Progenitor cell of endocrine pancreas (in vitro differentiated cells): Measurements from ENCODE around the gene PHF21A. TPM values are rescaled to one million over a fixed set of nuclear protein-coding genes. Genes with fewer than 3 reads are reported as not detected.
A peak's percentile ranks its signal among the peaks of the same experiment; 100 is the strongest.
"Not testable (repeated sequence)": the region's sequence is repeated elsewhere in the genome, so short reads cannot be mapped to it uniquely, and the experiment has no call there.

Experiments
- DNase-seq: peaks from one replicate; pipeline ENCODE4 v3.0.0; 2021; ENCODE audit warnings: low spot score; ENCODE audit not compliant: unreplicated experiment
- H3K27ac Mint-ChIP-seq: 2 replicates; pipeline ENCODE4 v1.8.0; 2021; ENCODE audit warnings: mild to moderate bottlenecking, moderate library complexity, mixed read lengths
- H3K27me3 Mint-ChIP-seq: 2 replicates; pipeline ENCODE4 v1.8.0; 2021; ENCODE audit warnings: mixed read lengths
- H3K36me3 Mint-ChIP-seq: 2 replicates; pipeline ENCODE4 v1.8.0; 2022; ENCODE audit warnings: mixed read lengths; ENCODE audit not compliant: insufficient read depth
- H3K4me1 Mint-ChIP-seq: 2 replicates; pipeline ENCODE4 v1.8.0; 2021; ENCODE audit warnings: low read depth, mixed read lengths
- H3K4me3 Mint-ChIP-seq: 2 replicates; pipeline ENCODE4 v1.8.0; 2021; ENCODE audit warnings: low read depth, mild to moderate bottlenecking, moderate library complexity, mixed read lengths
- H3K9me3 Mint-ChIP-seq: 2 replicates; pipeline ENCODE4 v1.8.0; 2021; ENCODE audit warnings: low read depth, mixed read lengths
- total RNA-seq: library from RNA; stranded (reverse); gene quantifications from 2 replicates; pipeline ENCODE4 v1.2.1, GENCODE V29; 2021
- TF ChIP-seq, protein P1 (sequence below): fragments of 200-600 bp; sonication (generic); IDR thresholded peaks from one replicate; pipeline ENCODE4 v1.5.0; 2021; ENCODE audit warnings: antibody characterized with exemption, mild to moderate bottlenecking; ENCODE audit not compliant: unreplicated experiment

The PHF21A gene
- total RNA-seq, 1 donor from 2014 or later = 70.1 TPM

- Mint-ChIP-seq H3K9me3 (peaks cover 3% of the 10 kb centered on the region), H3K36me3 (peaks cover 12% of the 10 kb centered on the region), H3K4me1 (peaks cover 3% of the 10 kb centered on the region), H3K4me3 (no peak overlapping the region), H3K27ac (peak overlapping the region; percentile 39), H3K27me3 (no peaks in the 10 kb centered on the region)
- no peak for DNase-seq
- TF ChIP-seq, protein P1, sequence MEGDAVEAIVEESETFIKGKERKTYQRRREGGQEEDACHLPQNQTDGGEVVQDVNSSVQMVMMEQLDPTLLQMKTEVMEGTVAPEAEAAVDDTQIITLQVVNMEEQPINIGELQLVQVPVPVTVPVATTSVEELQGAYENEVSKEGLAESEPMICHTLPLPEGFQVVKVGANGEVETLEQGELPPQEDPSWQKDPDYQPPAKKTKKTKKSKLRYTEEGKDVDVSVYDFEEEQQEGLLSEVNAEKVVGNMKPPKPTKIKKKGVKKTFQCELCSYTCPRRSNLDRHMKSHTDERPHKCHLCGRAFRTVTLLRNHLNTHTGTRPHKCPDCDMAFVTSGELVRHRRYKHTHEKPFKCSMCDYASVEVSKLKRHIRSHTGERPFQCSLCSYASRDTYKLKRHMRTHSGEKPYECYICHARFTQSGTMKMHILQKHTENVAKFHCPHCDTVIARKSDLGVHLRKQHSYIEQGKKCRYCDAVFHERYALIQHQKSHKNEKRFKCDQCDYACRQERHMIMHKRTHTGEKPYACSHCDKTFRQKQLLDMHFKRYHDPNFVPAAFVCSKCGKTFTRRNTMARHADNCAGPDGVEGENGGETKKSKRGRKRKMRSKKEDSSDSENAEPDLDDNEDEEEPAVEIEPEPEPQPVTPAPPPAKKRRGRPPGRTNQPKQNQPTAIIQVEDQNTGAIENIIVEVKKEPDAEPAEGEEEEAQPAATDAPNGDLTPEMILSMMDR = no peak
Observed at GRCh38 chr11:46017341-46017740, 103.9 kb downstream of the PHF21A start.

- H3K27ac Mint-ChIP-seq = no peak overlapping the region
- TF ChIP-seq, protein P1 = no peak
- no peak for DNase-seq
- no peaks in the 10 kb centered on the region for H3K27me3 Mint-ChIP-seq
- peaks cover 3% of the 10 kb centered on the region for H3K4me1 Mint-ChIP-seq
- peaks cover 12% of the 10 kb centered on the region for H3K36me3 Mint-ChIP-seq
- peaks cover 3% of the 10 kb centered on the region for H3K9me3 Mint-ChIP-seq
- H3K4me3 Mint-ChIP-seq = no peak overlapping the region
Observed at GRCh38 chr11:46015941-46016340, 105.3 kb downstream of the PHF21A start.

DNA sequence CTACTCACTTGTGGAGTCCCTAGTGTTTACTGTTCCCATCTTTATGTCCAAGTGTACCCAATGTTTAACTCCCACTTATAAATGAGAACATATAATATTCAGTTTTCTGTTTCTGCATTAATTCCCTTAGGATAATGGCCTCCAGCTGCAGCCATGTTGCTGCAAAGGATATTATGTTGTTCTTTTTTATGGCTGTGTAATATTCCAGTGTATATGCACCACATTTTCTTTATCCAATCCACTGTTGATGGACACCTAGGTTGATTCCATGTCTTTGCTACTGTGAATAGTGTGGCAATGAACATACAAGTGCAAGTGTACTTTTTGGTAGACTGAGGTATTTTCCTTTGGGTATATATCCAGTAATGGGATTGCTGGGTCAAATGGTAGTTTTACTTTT, 107.1 kb downstream of the PHF21A start:
- H3K9me3 Mint-ChIP-seq, H3K4me3 Mint-ChIP-seq, DNase-seq, H3K27me3 Mint-ChIP-seq, H3K4me1 Mint-ChIP-seq, H3K27ac Mint-ChIP-seq: not testable (repeated sequence)
- H3K36me3 Mint-ChIP-seq = peaks cover 12% of the 10 kb centered on the region

DNA sequence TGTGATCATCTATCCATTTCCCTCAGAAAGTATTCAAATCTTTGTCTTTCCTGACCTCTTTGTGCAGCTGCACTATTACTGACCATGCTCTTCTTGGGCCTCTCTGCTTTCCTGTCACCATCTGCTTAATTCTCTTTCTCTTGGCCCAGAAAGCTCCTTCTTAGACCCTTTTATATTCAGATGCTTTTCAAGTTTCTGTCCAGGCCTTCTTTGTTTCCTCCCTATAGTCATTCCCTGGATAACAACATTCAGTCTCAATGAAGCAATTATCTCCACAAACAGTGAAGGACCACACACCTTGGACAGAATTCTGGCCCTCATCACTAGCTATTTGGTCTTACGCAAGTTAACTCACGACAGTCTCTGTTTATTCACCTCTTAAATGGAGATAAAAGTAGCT, 109.1 kb downstream of the PHF21A start:
- H3K36me3 Mint-ChIP-seq = peaks cover 12% of the 10 kb centered on the region
- no peaks in the 10 kb centered on the region for H3K27me3 Mint-ChIP-seq
- no peak overlapping the region for H3K4me3 Mint-ChIP-seq
- no peak overlapping the region for H3K27ac Mint-ChIP-seq
- no peak for DNase-seq
- peaks cover 3% of the 10 kb centered on the region for H3K9me3 Mint-ChIP-seq
- TF ChIP-seq, protein P1 = no peak
- H3K4me1 Mint-ChIP-seq = no peaks in the 10 kb centered on the region

- Mint-ChIP-seq H3K27me3 (no peaks in the 10 kb centered on the region), H3K27ac (no peak overlapping the region), H3K36me3 (peaks cover 7% of the 10 kb centered on the region), H3K4me1 (no peaks in the 10 kb centered on the region), H3K9me3 (peaks cover 3% of the 10 kb centered on the region), H3K4me3 (no peak overlapping the region)
- DNase-seq = no peak
- TF ChIP-seq, protein P1 = no peak
Observed at GRCh38 chr11:46010100-46010499, 111.2 kb downstream of the PHF21A start.

- TF ChIP-seq, protein P1 = no peak
- Mint-ChIP-seq H3K27ac (no peak overlapping the region), H3K36me3 (peaks cover 5% of the 10 kb centered on the region), H3K27me3 (no peaks in the 10 kb centered on the region), H3K4me1 (peaks cover 4% of the 10 kb centered on the region), H3K9me3 (no peaks in the 10 kb centered on the region), H3K4me3 (no peak overlapping the region)
- no peak for DNase-seq
Observed at GRCh38 chr11:46009647-46010046, 111.6 kb downstream of the PHF21A start.
